ENCODE results near the gene CFB. TPM values are rescaled to one million over a fixed set of nuclear protein-coding genes. Genes with fewer than 3 reads are reported as not detected.

The CFB gene
- total and polyA plus RNA-seq, 2 of the 13 experiments (the other 11 are each of a cell fraction or from before 2014, with no cell fraction given), result 171 to 513 TPM

- TF ChIP-seq, protein P1, sequence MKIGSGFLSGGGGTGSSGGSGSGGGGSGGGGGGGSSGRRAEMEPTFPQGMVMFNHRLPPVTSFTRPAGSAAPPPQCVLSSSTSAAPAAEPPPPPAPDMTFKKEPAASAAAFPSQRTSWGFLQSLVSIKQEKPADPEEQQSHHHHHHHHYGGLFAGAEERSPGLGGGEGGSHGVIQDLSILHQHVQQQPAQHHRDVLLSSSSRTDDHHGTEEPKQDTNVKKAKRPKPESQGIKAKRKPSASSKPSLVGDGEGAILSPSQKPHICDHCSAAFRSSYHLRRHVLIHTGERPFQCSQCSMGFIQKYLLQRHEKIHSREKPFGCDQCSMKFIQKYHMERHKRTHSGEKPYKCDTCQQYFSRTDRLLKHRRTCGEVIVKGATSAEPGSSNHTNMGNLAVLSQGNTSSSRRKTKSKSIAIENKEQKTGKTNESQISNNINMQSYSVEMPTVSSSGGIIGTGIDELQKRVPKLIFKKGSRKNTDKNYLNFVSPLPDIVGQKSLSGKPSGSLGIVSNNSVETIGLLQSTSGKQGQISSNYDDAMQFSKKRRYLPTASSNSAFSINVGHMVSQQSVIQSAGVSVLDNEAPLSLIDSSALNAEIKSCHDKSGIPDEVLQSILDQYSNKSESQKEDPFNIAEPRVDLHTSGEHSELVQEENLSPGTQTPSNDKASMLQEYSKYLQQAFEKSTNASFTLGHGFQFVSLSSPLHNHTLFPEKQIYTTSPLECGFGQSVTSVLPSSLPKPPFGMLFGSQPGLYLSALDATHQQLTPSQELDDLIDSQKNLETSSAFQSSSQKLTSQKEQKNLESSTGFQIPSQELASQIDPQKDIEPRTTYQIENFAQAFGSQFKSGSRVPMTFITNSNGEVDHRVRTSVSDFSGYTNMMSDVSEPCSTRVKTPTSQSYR (CRISPR knock-in tag; IDR thresholded peaks at IDR 0.05; ENCODE audit: borderline replicate concordance), result no peak
- TF ChIP-seq ZNF547 (CRISPR knock-in tag; IDR thresholded peaks at IDR 0.05), result 0 out of 2 replicates have a peak, but pooled peaks have one; percentile 71
- TF ChIP-seq ZBTB20 (CRISPR knock-in tag; IDR thresholded peaks at IDR 0.05; ENCODE audit: borderline replicate concordance, low read depth), result no peak; the same call in 1 of the 2 replicates
- TF ChIP-seq ZNF383 (CRISPR knock-in tag; IDR thresholded peaks at IDR 0.05; ENCODE audit: borderline replicate concordance), result no peak
- TF ChIP-seq IRX3 (CRISPR knock-in tag; IDR thresholded peaks at IDR 0.05; ENCODE audit: borderline replicate concordance, low read depth), result 0 out of 2 replicates have a peak, but pooled peaks have one; percentile 2
- TF ChIP-seq KLF16 (CRISPR knock-in tag; IDR thresholded peaks at IDR 0.05), result peak in 1 of 2 experiments; percentile 19; a peak in 1 of 4 replicates
- no peak for TF ChIP-seq ETS1 (CRISPR knock-in tag; IDR thresholded peaks at IDR 0.05)
- TF ChIP-seq SYNCRIP (IDR thresholded peaks at IDR 0.05; ENCODE audit: insufficient read depth, low read depth, low read length), result no peak
- no peak for TF ChIP-seq ZZZ3 (CRISPR knock-in tag; IDR thresholded peaks at IDR 0.05; ENCODE audit: borderline replicate concordance)
- 0 out of 2 replicates have a peak, but pooled peaks have one; percentile 9 for TF ChIP-seq ERF (CRISPR knock-in tag; IDR thresholded peaks at IDR 0.05)
- 0 out of 2 replicates have a peak, but pooled peaks have one; percentile 32 for TF ChIP-seq CCDC6 (CRISPR knock-in tag; IDR thresholded peaks at IDR 0.05)
- 0 out of 2 replicates have a peak, but pooled peaks have one; percentile 31 for TF ChIP-seq NFIC (IDR thresholded peaks at IDR 0.05; ENCODE audit: low read length)
- peak; percentile 79; the same call in 1 of the 2 replicates for TF ChIP-seq ZNF501 (CRISPR knock-in tag; IDR thresholded peaks at IDR 0.05)
- TF ChIP-seq, protein P2, sequence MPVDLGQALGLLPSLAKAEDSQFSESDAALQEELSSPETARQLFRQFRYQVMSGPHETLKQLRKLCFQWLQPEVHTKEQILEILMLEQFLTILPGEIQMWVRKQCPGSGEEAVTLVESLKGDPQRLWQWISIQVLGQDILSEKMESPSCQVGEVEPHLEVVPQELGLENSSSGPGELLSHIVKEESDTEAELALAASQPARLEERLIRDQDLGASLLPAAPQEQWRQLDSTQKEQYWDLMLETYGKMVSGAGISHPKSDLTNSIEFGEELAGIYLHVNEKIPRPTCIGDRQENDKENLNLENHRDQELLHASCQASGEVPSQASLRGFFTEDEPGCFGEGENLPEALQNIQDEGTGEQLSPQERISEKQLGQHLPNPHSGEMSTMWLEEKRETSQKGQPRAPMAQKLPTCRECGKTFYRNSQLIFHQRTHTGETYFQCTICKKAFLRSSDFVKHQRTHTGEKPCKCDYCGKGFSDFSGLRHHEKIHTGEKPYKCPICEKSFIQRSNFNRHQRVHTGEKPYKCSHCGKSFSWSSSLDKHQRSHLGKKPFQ (CRISPR knock-in tag; IDR thresholded peaks at IDR 0.05; ENCODE audit: insufficient replicate concordance), result no peak
- TF ChIP-seq, protein P3, sequence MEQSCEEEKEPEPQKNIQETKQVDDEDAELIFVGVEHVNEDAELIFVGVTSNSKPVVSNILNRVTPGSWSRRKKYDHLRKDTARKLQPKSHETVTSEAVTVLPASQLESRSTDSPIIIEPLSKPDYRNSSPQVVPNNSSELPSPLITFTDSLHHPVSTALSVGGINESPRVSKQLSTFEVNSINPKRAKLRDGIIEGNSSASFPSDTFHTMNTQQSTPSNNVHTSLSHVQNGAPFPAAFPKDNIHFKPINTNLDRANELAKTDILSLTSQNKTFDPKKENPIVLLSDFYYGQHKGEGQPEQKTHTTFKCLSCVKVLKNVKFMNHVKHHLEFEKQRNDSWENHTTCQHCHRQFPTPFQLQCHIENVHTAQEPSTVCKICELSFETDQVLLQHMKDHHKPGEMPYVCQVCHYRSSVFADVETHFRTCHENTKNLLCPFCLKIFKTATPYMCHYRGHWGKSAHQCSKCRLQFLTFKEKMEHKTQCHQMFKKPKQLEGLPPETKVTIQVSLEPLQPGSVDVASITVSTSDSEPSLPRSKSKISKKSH (CRISPR knock-in tag; IDR thresholded peaks at IDR 0.05; ENCODE audit: borderline replicate concordance), result peak; percentile 71; the same call in 1 of the 2 replicates
- TF ChIP-seq ZNF432 (CRISPR knock-in tag; IDR thresholded peaks at IDR 0.05; ENCODE audit: borderline replicate concordance), result no peak
- TF ChIP-seq ZBTB2 (CRISPR knock-in tag; IDR thresholded peaks at IDR 0.05; ENCODE audit: low read depth), result peak; percentile 96
These were observed 48.1 kb upstream of the CFB start, which contains the start of gene EHMT2 (continued) for GRCh38 chr6:31897612-31898382.
